MG63 (cell line): ENCODE results near the gene KCNA5. TPM values are rescaled to one million over a fixed set of nuclear protein-coding genes. Genes with fewer than 3 reads are reported as not detected.

Source experiments
- DNase-seq: peaks from one replicate; pipeline ENCODE4 v3.0.0-alpha.2; 2020
- H3K27me3 ChIP-seq: fragments of 250-450 bp; sonication (Bioruptor Pico); 2 replicates; pipeline ENCODE4 v1.5.1; 2020; ENCODE audit warnings: mild to moderate bottlenecking, moderate library complexity
- H3K36me3 ChIP-seq: fragments of 250-450 bp; sonication (Bioruptor Pico); 2 replicates; pipeline ENCODE4 v1.5.1; 2020; ENCODE audit warnings: mild to moderate bottlenecking, moderate library complexity
- H3K4me3 ChIP-seq: fragments of 250-450 bp; sonication (Bioruptor Pico); 2 replicates; pipeline ENCODE4 v1.5.1; 2020; ENCODE audit warnings: mild to moderate bottlenecking, moderate library complexity
- H3K9me3 ChIP-seq: fragments of 250-450 bp; sonication (Bioruptor Pico); 2 replicates; pipeline ENCODE4 v1.5.1; 2020; ENCODE audit warnings: mild to moderate bottlenecking, moderate library complexity
- total RNA-seq: library from RNA; depleted of rRNA; stranded (reverse); fragments of >200 nt; shearing (Covaris generic); gene quantifications from 2 replicates; pipeline ENCODE4 v1.2.3, GENCODE V29; 2014; ENCODE audit warnings: low replicate concordance

The KCNA5 gene
- total RNA-seq, 1 experiment from 2014 or later, result not detected

- Histone ChIP-seq H3K9me3 (no peaks in the 10 kb centered on the region), H3K36me3 (no peaks in the 10 kb centered on the region), H3K4me3 (no peak overlapping the region), H3K27me3 (peaks cover 30% of the 10 kb centered on the region)
- DNase-seq, result no peak
Observed at GRCh38 chr12:5044420-5045295, 979 bp downstream of the KCNA5 start.

GRCh38 chr12:5047094-5047493 is 3.4 kb downstream of the KCNA5 start:
- Histone ChIP-seq H3K36me3 (no peaks in the 10 kb centered on the region), H3K4me3 (no peak overlapping the region), H3K9me3 (no peaks in the 10 kb centered on the region), H3K27me3 (peaks cover 21% of the 10 kb centered on the region)
- DNase-seq, result peak; percentile 60

- no peaks in the 10 kb centered on the region for H3K9me3 ChIP-seq
- no peaks in the 10 kb centered on the region for H3K36me3 ChIP-seq
- no peak for DNase-seq
- H3K4me3 ChIP-seq, result no peak overlapping the region
- peaks cover 20% of the 10 kb centered on the region for H3K27me3 ChIP-seq
Observed at GRCh38 chr12:5047729-5048128, 4.0 kb downstream of the KCNA5 start.

GRCh38 chr12:5050542-5050941 is 6.9 kb downstream of the KCNA5 start:
- Histone ChIP-seq H3K4me3 (no peak overlapping the region), H3K9me3 (no peaks in the 10 kb centered on the region), H3K36me3 (no peaks in the 10 kb centered on the region), H3K27me3 (peaks cover 6% of the 10 kb centered on the region)
- no peak for DNase-seq

GRCh38 chr12:5051334-5051733 is 7.7 kb downstream of the KCNA5 start:
- DNase-seq, result no peak
- Histone ChIP-seq H3K36me3 (no peaks in the 10 kb centered on the region), H3K27me3 (peaks cover 6% of the 10 kb centered on the region; the same call in 1 of the 2 replicates), H3K9me3 (no peaks in the 10 kb centered on the region), H3K4me3 (no peak overlapping the region)

- Histone ChIP-seq H3K4me3 (no peak overlapping the region), H3K9me3 (no peaks in the 10 kb centered on the region), H3K27me3 (peaks cover 6% of the 10 kb centered on the region; the same call in 1 of the 2 replicates), H3K36me3 (no peaks in the 10 kb centered on the region)
- no peak for DNase-seq
Observed at GRCh38 chr12:5051913-5052312, 8.2 kb downstream of the KCNA5 start.

- Histone ChIP-seq H3K4me3 (no peak overlapping the region), H3K27me3 (peaks cover 6% of the 10 kb centered on the region; the same call in 1 of the 2 replicates), H3K9me3 (no peaks in the 10 kb centered on the region), H3K36me3 (no peaks in the 10 kb centered on the region)
- no peak for DNase-seq
Observed at GRCh38 chr12:5052348-5052747, 8.7 kb downstream of the KCNA5 start.

GRCh38 chr12:5059358-5059757 is 15.7 kb downstream of the KCNA5 start:
- no peak overlapping the region for H3K4me3 ChIP-seq
- H3K27me3 ChIP-seq, result peaks cover 4% of the 10 kb centered on the region
- H3K9me3 ChIP-seq, result no peaks in the 10 kb centered on the region
- no peaks in the 10 kb centered on the region for H3K36me3 ChIP-seq
- no peak for DNase-seq

GRCh38 chr12:5060958-5061357 is 17.3 kb downstream of the KCNA5 start:
- H3K4me3 ChIP-seq, result no peak overlapping the region
- no peak for DNase-seq
- no peaks in the 10 kb centered on the region for H3K36me3 ChIP-seq
- H3K9me3 ChIP-seq, result no peaks in the 10 kb centered on the region
- H3K27me3 ChIP-seq, result peaks cover 6% of the 10 kb centered on the region

GRCh38 chr12:5063149-5063548 is 19.5 kb downstream of the KCNA5 start:
- H3K36me3 ChIP-seq, result no peaks in the 10 kb centered on the region
- DNase-seq, result no peak
- peaks cover 7% of the 10 kb centered on the region for H3K27me3 ChIP-seq
- no peaks in the 10 kb centered on the region for H3K9me3 ChIP-seq
- no peak overlapping the region for H3K4me3 ChIP-seq

GRCh38 chr12:5064913-5065490 is 21.3 kb downstream of the KCNA5 start:
- Histone ChIP-seq H3K27me3 (peaks cover 7% of the 10 kb centered on the region), H3K9me3 (no peaks in the 10 kb centered on the region), H3K4me3 (no peak overlapping the region), H3K36me3 (no peaks in the 10 kb centered on the region)
- DNase-seq, result no peak

- Histone ChIP-seq H3K4me3 (no peak overlapping the region), H3K27me3 (peaks cover 9% of the 10 kb centered on the region), H3K36me3 (no peaks in the 10 kb centered on the region), H3K9me3 (no peaks in the 10 kb centered on the region)
- no peak for DNase-seq
Observed at GRCh38 chr12:5066251-5066650, 22.6 kb downstream of the KCNA5 start.

- H3K27me3 ChIP-seq, result peaks cover 5% of the 10 kb centered on the region
- no peaks in the 10 kb centered on the region for H3K36me3 ChIP-seq
- no peak for DNase-seq
- H3K9me3 ChIP-seq, result no peaks in the 10 kb centered on the region
- H3K4me3 ChIP-seq, result no peak overlapping the region
Observed at GRCh38 chr12:5068126-5068525, 24.4 kb downstream of the KCNA5 start.

- H3K27me3 ChIP-seq, result peaks cover 5% of the 10 kb centered on the region; the same call in 1 of the 2 replicates
- H3K36me3 ChIP-seq, result no peaks in the 10 kb centered on the region
- no peak for DNase-seq
- no peak overlapping the region for H3K4me3 ChIP-seq
- no peaks in the 10 kb centered on the region for H3K9me3 ChIP-seq
Observed at GRCh38 chr12:5068619-5069018, 24.9 kb downstream of the KCNA5 start.

GRCh38 chr12:5070090-5070489 is 26.4 kb downstream of the KCNA5 start:
- no peaks in the 10 kb centered on the region for H3K36me3 ChIP-seq
- peaks cover 5% of the 10 kb centered on the region; the same call in 1 of the 2 replicates for H3K27me3 ChIP-seq
- H3K4me3 ChIP-seq, result no peak overlapping the region
- DNase-seq, result no peak
- no peaks in the 10 kb centered on the region for H3K9me3 ChIP-seq

- no peaks in the 10 kb centered on the region for H3K9me3 ChIP-seq
- peaks cover 2% of the 10 kb centered on the region; the same call in 1 of the 2 replicates for H3K27me3 ChIP-seq
- no peaks in the 10 kb centered on the region for H3K36me3 ChIP-seq
- no peak for DNase-seq
- H3K4me3 ChIP-seq, result no peak overlapping the region
Observed at GRCh38 chr12:5071496-5071895, 27.8 kb downstream of the KCNA5 start.

- Histone ChIP-seq H3K4me3 (no peak overlapping the region), H3K27me3 (peaks cover 2% of the 10 kb centered on the region; the same call in 1 of the 2 replicates), H3K36me3 (no peaks in the 10 kb centered on the region), H3K9me3 (no peaks in the 10 kb centered on the region)
- DNase-seq, result no peak
Observed at GRCh38 chr12:5072311-5072710, 28.6 kb downstream of the KCNA5 start.

GRCh38 chr12:5073054-5073453 is 29.4 kb downstream of the KCNA5 start:
- H3K9me3 ChIP-seq, result no peaks in the 10 kb centered on the region
- no peaks in the 10 kb centered on the region for H3K36me3 ChIP-seq
- no peak for DNase-seq
- H3K4me3 ChIP-seq, result no peak overlapping the region
- peaks cover 2% of the 10 kb centered on the region; the same call in 1 of the 2 replicates for H3K27me3 ChIP-seq
